Osteoblast (primary cell): ENCODE results near the gene INO80B. TPM values are rescaled to one million over a fixed set of nuclear protein-coding genes. Genes with fewer than 3 reads are reported as not detected.

Experiments
- DNase-seq: peaks from one replicate; pipeline ENCODE4 v3.0.0; 2011; ENCODE audit warnings: low spot score, mixed read lengths; ENCODE audit not compliant: insufficient read length; ENCODE audit errors: missing footprints
- H2AFZ ChIP-seq: 2 replicates; pipeline ENCODE4 v1.6.0; 2011; ENCODE audit warnings: mild to moderate bottlenecking, low read length
- H3K27ac ChIP-seq: 2 replicates; pipeline ENCODE4 v1.5.1; 2011; ENCODE audit warnings: mild to moderate bottlenecking, low read depth, low read length, moderate library complexity
- H3K27me3 ChIP-seq: 2 replicates; pipeline ENCODE4 v1.6.0; 2012; ENCODE audit warnings: mild to moderate bottlenecking, control low read depth, inconsistent platforms, low read length, moderate library complexity; ENCODE audit not compliant: insufficient read depth
- H3K36me3 ChIP-seq: 2 replicates; pipeline ENCODE4 v1.5.1; 2011; ENCODE audit warnings: mild to moderate bottlenecking, low read length, control low read depth, moderate library complexity; ENCODE audit not compliant: insufficient read depth
- H3K4me1 ChIP-seq: 2 replicates; pipeline ENCODE4 v1.5.1; 2011; ENCODE audit warnings: mild to moderate bottlenecking, low read length, control low read depth, moderate library complexity; ENCODE audit not compliant: insufficient read depth
- H3K4me2 ChIP-seq: 2 replicates; pipeline ENCODE4 v1.6.0; 2011; ENCODE audit warnings: mild to moderate bottlenecking, low read length; ENCODE audit not compliant: insufficient read depth
- H3K4me3 ChIP-seq: fragments of 200-600 bp; sonication (generic); 3 replicates; pipeline ENCODE4 v1.5.1; 2012; ENCODE audit warnings: mild to moderate bottlenecking, low read length, inconsistent platforms; ENCODE audit not compliant: insufficient read depth
- H3K79me2 ChIP-seq: 2 replicates; pipeline ENCODE4 v1.6.0; 2012; ENCODE audit warnings: mild to moderate bottlenecking, low read length, control low read depth, inconsistent platforms; ENCODE audit not compliant: insufficient read depth
- H3K9me3 ChIP-seq: 2 replicates; pipeline ENCODE4 v1.5.1; 2011; ENCODE audit warnings: low read depth, low read length, control low read depth
- H4K20me1 ChIP-seq: 2 replicates; pipeline ENCODE4 v1.6.0; 2012; ENCODE audit warnings: mild to moderate bottlenecking, low read length, control low read depth; ENCODE audit not compliant: insufficient read depth
- CTCF ChIP-seq: IDR thresholded peaks from 2 replicates; pipeline ENCODE4 v1.5.1; 2011; ENCODE audit warnings: mild to moderate bottlenecking, low read depth, low read length, moderate library complexity; ENCODE audit errors: extremely low read depth
- total RNA-seq: library from RNA; depleted of rRNA; stranded (reverse); fragments of >200 nt; gene quantifications from 2 replicates; pipeline ENCODE4 v1.2.3, GENCODE V29; 2012

The INO80B gene
- total RNA-seq, 1 donor, result 15.9 TPM

- no peaks in the 10 kb centered on the region for H3K27me3 ChIP-seq
- no peaks in the 10 kb centered on the region for H3K9me3 ChIP-seq
- H3K27ac ChIP-seq, result no peak within 1 kb of the TSS
- peaks cover 15% of the 10 kb centered on the region for H3K79me2 ChIP-seq
- peak within 1 kb of the TSS; percentile 75 for H3K4me3 ChIP-seq
- DNase-seq, result peak; percentile 85
- H3K4me2 ChIP-seq, result peak within 1 kb of the TSS; percentile 84
- peak within 1 kb of the TSS; percentile 76 for H2AFZ ChIP-seq
- H3K4me1 ChIP-seq, result peaks cover 25% of the 10 kb centered on the region
- H3K36me3 ChIP-seq, result peaks cover under 1% of the 10 kb centered on the region
- H4K20me1 ChIP-seq, result no peaks in the 10 kb centered on the region
- no peak for TF ChIP-seq CTCF
Observed at GRCh38 chr2:74499267-74499939, 44.5 kb downstream of the INO80B start, which contains the start of gene LBX2. TSS of gene LBX2 (minus strand) at chr2:74499603. CDS start at chr2:74499537, 66 bp downstream.

GRCh38 chr2:74499940-74500577 is 45.2 kb downstream of the INO80B start:
- Histone ChIP-seq H2AFZ (no peak overlapping the region), H3K4me2 (peak overlapping the region; percentile 84)
- DNase-seq, result peak; percentile 72

GRCh38 chr2:74500578-74500946 is 45.7 kb downstream of the INO80B start:
- no peak overlapping the region for H2AFZ ChIP-seq
- no peaks in the 10 kb centered on the region for H4K20me1 ChIP-seq
- DNase-seq, result no peak
- no peak overlapping the region for H3K27ac ChIP-seq
- peaks cover 26% of the 10 kb centered on the region for H3K79me2 ChIP-seq
- H3K9me3 ChIP-seq, result no peaks in the 10 kb centered on the region
- no peak overlapping the region for H3K4me2 ChIP-seq
- H3K27me3 ChIP-seq, result no peaks in the 10 kb centered on the region
- peaks cover 12% of the 10 kb centered on the region for H3K36me3 ChIP-seq
- peaks cover 37% of the 10 kb centered on the region for H3K4me1 ChIP-seq
- TF ChIP-seq CTCF, result no peak
- no peak overlapping the region for H3K4me3 ChIP-seq

More at GRCh38 chr2:74499940-74500577, 45.2 kb downstream of the INO80B start:
- no peak for TF ChIP-seq CTCF
- Histone ChIP-seq H3K27me3 (no peaks in the 10 kb centered on the region), H3K4me3 (peak overlapping the region; percentile 75), H3K4me1 (peaks cover 32% of the 10 kb centered on the region), H3K79me2 (peaks cover 21% of the 10 kb centered on the region), H3K27ac (no peak overlapping the region), H3K36me3 (peaks cover 7% of the 10 kb centered on the region), H3K9me3 (no peaks in the 10 kb centered on the region), H4K20me1 (no peaks in the 10 kb centered on the region)

GRCh38 chr2:74501335-74502071 is 46.6 kb downstream of the INO80B start:
- peaks cover 14% of the 10 kb centered on the region for H3K36me3 ChIP-seq
- H3K4me2 ChIP-seq, result no peak overlapping the region
- H3K79me2 ChIP-seq, result peaks cover 34% of the 10 kb centered on the region
- TF ChIP-seq CTCF, result no peak
- no peak overlapping the region for H3K27ac ChIP-seq
- no peaks in the 10 kb centered on the region for H3K27me3 ChIP-seq
- no peak overlapping the region for H3K4me3 ChIP-seq
- peaks cover 44% of the 10 kb centered on the region for H3K4me1 ChIP-seq
- H4K20me1 ChIP-seq, result no peaks in the 10 kb centered on the region
- no peak overlapping the region for H2AFZ ChIP-seq
- DNase-seq, result peak; percentile 83
- no peaks in the 10 kb centered on the region for H3K9me3 ChIP-seq
